Upper lobe of right lung (tissue), 1 donor: Measurements from ENCODE around the gene VSIG1. TPM values are rescaled to one million over a fixed set of nuclear protein-coding genes. Genes with fewer than 3 reads are reported as not detected.

Experiments
- ATAC-seq: fragments of 200-7000 bp; cut with Tn5 transposase; one replicate; pipeline ENCODE4 v1.9.1; 2020; ENCODE audit warnings: mild to moderate bottlenecking, moderate library complexity
- DNase-seq: peaks from one replicate; pipeline ENCODE4 v3.0.0-alpha.2; 2020
- H3K27ac ChIP-seq: fragments of 200-600 bp; one replicate; pipeline ENCODE4 v1.8.0; 2022
- H3K27me3 ChIP-seq: fragments of 200-600 bp; one replicate; pipeline ENCODE4 v1.8.0; 2022; ENCODE audit warnings: mild to moderate bottlenecking
- H3K36me3 ChIP-seq: fragments of 200-600 bp; one replicate; pipeline ENCODE4 v1.8.0; 2022
- H3K4me1 ChIP-seq: fragments of 200-600 bp; one replicate; pipeline ENCODE4 v1.8.0; 2022
- H3K4me3 ChIP-seq: fragments of 200-600 bp; one replicate; pipeline ENCODE4 v1.8.0; 2022; ENCODE audit warnings: mild to moderate bottlenecking
- H3K9me3 ChIP-seq: fragments of 200-600 bp; one replicate; pipeline ENCODE4 v1.8.0; 2022
- intact Hi-C: fragments of 100-400 bp; cut with DNase I; formaldehyde crosslinking; loops from one replicate; pipeline ENCODE4 v1.11.0; 2022
- total RNA-seq: library from RNA; stranded (reverse); fragmentation: NEBNext Ultra II Directional; extraction: Animal tissue kit (Norgen Biotek cat#: 25700); gene quantifications from one replicate; pipeline ENCODE4 v1.2.1, GENCODE V29; 2021
- TF ChIP-seq, protein P1 (sequence below): fragments of 200-600 bp; IDR thresholded peaks from one replicate; pipeline ENCODE4 v1.8.0; 2022; ENCODE audit warnings: antibody characterized with exemption
- donor health status: DM: no; HTN: yes; CAD: no; lungs with severe emphysema.

Gene VSIG1
- total RNA-seq, 1 donor from 2014 or later = 1.1 TPM

DNA sequence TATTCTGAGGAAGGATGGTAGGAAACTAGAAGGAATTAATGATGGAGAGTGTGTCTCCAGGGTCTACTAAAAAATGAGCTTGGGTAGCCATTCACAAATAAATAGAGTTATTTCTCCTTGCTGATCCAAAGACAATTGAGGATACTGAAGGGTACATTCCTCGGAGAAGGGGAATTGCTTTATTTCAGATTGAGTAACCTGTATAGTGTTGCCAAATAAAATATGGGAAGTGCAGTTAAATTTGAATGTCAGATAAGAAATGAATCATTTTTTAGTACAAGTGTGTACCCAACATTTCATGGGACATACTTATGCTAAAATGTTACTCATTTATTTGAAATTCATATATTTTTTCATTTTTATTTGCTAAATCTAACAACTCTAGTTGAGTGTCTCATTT lies 16.0 kb upstream of the VSIG1 start:
- no peak for DNase-seq
- Histone ChIP-seq H3K27ac (no peak overlapping the region), H3K9me3 (no peaks in the 10 kb centered on the region), H3K36me3 (no peaks in the 10 kb centered on the region), H3K4me1 (no peaks in the 10 kb centered on the region), H3K4me3 (no peak overlapping the region), H3K27me3 (no peaks in the 10 kb centered on the region)
- no peak for ATAC-seq
- intact Hi-C loops = no loop called here
- TF ChIP-seq, protein P1, sequence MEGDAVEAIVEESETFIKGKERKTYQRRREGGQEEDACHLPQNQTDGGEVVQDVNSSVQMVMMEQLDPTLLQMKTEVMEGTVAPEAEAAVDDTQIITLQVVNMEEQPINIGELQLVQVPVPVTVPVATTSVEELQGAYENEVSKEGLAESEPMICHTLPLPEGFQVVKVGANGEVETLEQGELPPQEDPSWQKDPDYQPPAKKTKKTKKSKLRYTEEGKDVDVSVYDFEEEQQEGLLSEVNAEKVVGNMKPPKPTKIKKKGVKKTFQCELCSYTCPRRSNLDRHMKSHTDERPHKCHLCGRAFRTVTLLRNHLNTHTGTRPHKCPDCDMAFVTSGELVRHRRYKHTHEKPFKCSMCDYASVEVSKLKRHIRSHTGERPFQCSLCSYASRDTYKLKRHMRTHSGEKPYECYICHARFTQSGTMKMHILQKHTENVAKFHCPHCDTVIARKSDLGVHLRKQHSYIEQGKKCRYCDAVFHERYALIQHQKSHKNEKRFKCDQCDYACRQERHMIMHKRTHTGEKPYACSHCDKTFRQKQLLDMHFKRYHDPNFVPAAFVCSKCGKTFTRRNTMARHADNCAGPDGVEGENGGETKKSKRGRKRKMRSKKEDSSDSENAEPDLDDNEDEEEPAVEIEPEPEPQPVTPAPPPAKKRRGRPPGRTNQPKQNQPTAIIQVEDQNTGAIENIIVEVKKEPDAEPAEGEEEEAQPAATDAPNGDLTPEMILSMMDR = no peak

DNA sequence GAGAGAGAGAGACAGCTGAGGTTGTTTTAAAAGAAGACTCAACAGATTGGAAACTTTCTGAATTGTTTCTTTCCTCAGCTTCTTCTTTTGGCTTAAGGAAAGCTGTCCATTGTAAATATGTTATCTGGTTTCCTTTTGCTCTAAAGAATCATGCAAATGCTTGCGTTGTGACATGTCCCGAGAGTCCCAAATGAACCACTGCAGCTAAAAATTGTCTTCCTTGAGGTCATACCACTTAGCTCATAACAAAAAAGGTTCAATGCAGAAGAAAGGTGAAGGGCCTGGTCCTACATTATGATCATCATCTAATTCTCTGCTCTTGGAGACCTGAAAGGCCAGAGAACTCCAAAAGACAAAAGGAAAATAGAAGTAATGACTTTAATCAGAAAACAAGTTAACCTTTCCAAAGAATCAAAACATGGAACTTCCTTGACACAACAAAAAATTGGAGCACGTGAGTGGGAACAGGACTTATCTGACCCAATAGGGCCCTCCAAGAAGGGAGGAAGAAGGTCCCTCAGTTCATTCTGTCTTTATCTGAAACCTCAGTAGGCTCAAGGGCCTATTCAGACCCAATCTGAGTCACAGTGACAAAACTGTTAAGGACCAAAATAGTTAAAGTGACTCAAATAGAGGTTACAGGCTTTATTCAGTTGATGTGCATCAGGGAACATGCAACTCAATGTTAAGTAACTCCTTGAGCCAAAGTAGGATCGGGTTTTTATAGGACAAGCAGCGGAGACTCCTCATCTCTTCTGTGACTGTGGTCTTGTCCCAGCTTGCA lies 14.7 kb upstream of the VSIG1 start:
- H3K36me3 ChIP-seq = no peaks in the 10 kb centered on the region
- no peak for ATAC-seq
- intact Hi-C loops = no loop called here
- no peaks in the 10 kb centered on the region for H3K9me3 ChIP-seq
- no peak for DNase-seq
- no peaks in the 10 kb centered on the region for H3K27me3 ChIP-seq
- H3K4me3 ChIP-seq = no peak overlapping the region
- no peaks in the 10 kb centered on the region for H3K4me1 ChIP-seq
- H3K27ac ChIP-seq = no peak overlapping the region
- TF ChIP-seq, protein P1 = no peak

DNA sequence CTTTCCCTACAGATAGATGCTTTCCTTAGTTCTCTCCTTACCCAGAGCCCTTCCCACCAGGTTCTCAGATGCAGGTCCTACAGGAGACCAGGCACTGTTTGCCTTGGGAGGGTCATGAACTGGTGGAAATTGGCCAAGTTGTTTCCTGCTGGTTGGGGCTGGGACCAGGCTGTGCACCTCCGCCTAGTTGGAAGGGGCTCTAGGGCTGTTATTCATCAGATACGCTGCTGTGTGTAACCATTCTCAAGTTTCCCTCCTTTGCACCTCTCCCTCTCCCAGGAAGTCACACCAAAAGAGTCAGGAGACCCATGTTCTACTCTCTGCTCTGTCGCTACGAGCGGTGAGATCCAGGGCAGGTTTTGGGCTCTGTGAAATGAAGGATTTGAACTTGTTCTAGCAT lies 11.9 kb upstream of the VSIG1 start:
- TF ChIP-seq, protein P1 = no peak
- no peak overlapping the region for H3K27ac ChIP-seq

DNA sequence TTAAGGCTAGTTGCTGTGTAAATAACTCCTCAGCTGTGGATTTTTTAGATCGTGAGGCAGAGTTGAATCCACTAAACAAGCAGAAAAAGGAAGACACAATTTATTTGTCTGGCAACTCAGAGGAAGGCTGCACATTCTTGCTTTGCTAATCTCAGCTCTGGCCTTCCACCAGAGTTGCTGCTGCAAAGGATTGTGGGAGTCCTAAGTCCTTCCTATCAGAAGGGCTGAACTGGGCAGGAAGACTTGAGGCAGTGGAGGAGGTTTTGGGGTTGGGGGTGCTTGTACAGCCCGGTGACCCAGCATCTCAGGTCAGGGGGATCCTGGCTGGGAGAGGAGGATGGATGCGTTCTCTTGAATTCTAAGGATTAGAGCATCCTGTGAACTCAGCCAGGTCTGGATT lies 11.0 kb upstream of the VSIG1 start:
- intact Hi-C loops = no loop called here
- Histone ChIP-seq H3K27me3 (no peaks in the 10 kb centered on the region), H3K27ac (no peak overlapping the region), H3K36me3 (no peaks in the 10 kb centered on the region), H3K4me3 (no peak overlapping the region), H3K4me1 (no peaks in the 10 kb centered on the region), H3K9me3 (no peaks in the 10 kb centered on the region)
- DNase-seq (no peak), ATAC-seq (no peak)
- TF ChIP-seq, protein P1 = no peak

More for the DNA sequence above, 11.9 kb upstream of the VSIG1 start:
- DNase-seq = no peak
- Histone ChIP-seq H3K27me3 (no peaks in the 10 kb centered on the region), H3K36me3 (no peaks in the 10 kb centered on the region), H3K9me3 (no peaks in the 10 kb centered on the region), H3K4me3 (no peak overlapping the region), H3K4me1 (no peaks in the 10 kb centered on the region)
- no peak for ATAC-seq
- intact Hi-C loops = no loop called here

DNA sequence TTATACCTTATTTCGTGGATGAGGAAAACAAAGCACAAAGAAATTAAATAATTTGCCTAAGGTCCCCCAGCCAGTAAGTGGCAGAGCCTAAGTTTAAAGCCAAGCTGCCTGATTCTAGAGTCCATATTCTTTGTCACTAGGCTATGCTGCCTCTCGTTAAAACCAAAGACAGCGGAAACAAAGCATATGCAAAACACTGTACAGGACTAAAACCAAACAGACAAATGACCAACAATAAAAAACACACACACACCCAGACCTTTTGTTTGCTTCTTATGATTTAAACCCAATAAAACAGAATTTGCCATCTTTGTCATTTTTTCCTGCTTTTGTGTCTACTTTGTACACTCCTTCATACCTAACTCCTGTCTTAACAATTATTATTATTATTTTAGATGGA lies 10.1 kb upstream of the VSIG1 start:
- TF ChIP-seq, protein P1 = no peak
- Histone ChIP-seq H3K4me3 (no peak overlapping the region), H3K27ac (no peak overlapping the region), H3K36me3 (no peaks in the 10 kb centered on the region), H3K9me3 (no peaks in the 10 kb centered on the region), H3K4me1 (no peaks in the 10 kb centered on the region), H3K27me3 (no peaks in the 10 kb centered on the region)
- no peak for DNase-seq
- ATAC-seq = no peak
- intact Hi-C loops = no loop called here
